ENCODE results near the gene KCTD13.

DNA sequence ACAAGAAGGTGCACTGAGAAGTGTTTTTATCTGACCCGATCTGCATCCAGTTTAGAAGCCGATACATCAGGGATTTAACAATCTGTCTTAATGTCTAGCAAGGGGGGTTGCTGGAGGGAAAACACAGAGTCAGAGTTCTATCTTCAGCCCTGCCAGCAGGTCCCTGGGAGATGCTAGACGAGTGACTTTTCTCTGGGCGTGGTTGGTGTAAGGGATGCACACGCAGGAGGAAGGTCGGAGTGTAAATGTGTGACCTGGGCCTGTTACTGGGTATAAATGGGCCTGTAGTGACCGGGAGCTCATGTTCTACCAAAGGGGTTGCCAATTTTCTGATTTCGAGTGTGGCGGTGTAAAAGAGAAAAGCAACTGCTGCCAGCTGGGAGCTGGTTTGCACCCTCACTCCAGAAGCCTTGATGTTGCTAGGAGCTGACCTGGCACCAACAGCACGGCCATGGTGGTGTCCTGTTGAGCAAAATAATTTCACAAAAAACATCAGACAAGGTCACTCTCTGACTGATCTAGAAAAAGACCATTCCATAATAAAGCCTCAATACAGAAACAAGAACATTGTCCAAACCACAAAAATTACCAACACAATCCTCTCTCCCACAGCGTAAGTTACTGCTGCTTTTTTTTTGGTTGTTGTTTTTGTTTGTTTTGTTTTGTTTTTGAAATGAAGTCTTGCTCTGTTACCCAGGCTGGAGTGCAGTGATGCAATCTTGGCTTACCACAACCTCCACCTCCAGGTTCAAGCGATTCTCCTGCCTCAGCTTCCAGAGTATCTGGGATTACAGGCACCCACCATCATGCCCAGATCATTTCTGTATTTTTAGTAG lies 1.3 kb upstream of the KCTD13 start:
- TF ChIP-seq, protein P1, sequence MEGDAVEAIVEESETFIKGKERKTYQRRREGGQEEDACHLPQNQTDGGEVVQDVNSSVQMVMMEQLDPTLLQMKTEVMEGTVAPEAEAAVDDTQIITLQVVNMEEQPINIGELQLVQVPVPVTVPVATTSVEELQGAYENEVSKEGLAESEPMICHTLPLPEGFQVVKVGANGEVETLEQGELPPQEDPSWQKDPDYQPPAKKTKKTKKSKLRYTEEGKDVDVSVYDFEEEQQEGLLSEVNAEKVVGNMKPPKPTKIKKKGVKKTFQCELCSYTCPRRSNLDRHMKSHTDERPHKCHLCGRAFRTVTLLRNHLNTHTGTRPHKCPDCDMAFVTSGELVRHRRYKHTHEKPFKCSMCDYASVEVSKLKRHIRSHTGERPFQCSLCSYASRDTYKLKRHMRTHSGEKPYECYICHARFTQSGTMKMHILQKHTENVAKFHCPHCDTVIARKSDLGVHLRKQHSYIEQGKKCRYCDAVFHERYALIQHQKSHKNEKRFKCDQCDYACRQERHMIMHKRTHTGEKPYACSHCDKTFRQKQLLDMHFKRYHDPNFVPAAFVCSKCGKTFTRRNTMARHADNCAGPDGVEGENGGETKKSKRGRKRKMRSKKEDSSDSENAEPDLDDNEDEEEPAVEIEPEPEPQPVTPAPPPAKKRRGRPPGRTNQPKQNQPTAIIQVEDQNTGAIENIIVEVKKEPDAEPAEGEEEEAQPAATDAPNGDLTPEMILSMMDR (IDR thresholded peaks at IDR 0.05; ENCODE audit: low read length), result no peak
- no peak for TF ChIP-seq EZH2 (optimal IDR thresholded peaks at IDR 0.05; ENCODE audit: low read depth, low read length)

Data from MM.1S (cell line).